Fibroblast of the conjunctiva (primary cell): ENCODE data around the gene ZNF85.
A peak's percentile ranks its signal among the peaks of the same experiment; 100 is the strongest.
"Not testable (repeated sequence)": the region's sequence is repeated elsewhere in the genome, so short reads cannot be mapped to it uniquely, and the experiment has no call there.

Experiments used
- DNase-seq: peaks from one replicate; pipeline ENCODE4 v3.0.0-alpha.2; 2010; ENCODE audit warnings: low read depth

ZNF85 gene

DNA sequence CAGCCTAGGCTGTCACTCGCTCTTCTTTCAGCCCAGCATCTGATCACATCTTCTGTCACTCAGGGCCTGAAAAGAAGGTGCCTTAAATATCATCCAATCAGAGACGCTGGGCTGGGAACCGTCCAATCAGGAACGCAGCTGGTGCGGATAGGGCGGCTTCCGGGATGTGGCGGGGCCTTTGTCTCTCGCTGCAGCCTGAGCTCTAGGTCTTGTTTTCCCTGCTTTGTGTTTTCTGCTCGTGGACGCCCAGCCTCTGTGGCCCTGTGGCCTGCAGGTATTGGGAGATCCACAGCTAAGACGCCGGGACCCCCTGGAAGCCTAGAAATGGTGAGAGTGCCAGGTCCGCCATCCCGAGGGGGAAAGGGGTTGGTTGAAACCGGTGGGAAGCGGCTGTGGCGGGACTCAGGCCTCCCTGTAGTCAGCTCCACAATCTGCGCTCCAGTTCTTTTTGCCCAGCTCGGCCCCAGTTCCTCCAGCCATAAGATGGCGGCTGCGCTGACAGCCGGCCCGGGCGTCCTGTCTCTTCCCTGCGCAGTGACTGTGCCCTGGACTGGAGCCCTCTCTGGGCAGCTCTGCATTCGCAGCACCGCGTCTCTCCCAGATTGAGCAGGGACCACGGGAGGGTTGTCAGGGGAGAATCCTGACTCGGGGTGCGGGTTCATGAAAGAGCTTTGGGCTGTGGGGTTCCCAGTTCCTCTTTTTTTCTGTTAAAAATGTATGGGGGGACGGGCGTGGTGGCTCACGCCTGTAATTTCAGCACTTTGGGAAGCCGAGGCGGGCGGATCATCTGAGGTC lies at the start of gene ZNF85:
Gene ZNF85, plus strand, starts transcription at position 175 of the 795 bp plus-strand sequence. Its CDS starts 150 bp downstream, at position 325.
- DNase-seq, result peak; percentile 83

GRCh38 chr19:20879501-20879900 lies 43.5 kb upstream of the ZNF85 start:
- no peak for DNase-seq

GRCh38 chr19:20912973-20913372 lies 10.1 kb upstream of the ZNF85 start:
- no peak for DNase-seq

- DNase-seq, result no peak
Observed at GRCh38 chr19:20925481-20925880, 2.4 kb downstream of the ZNF85 start.

- no peak for DNase-seq
Observed at GRCh38 chr19:20926796-20927195, 3.7 kb downstream of the ZNF85 start.

- DNase-seq, result no peak
Observed at GRCh38 chr19:20928371-20928770, 5.3 kb downstream of the ZNF85 start.

DNA sequence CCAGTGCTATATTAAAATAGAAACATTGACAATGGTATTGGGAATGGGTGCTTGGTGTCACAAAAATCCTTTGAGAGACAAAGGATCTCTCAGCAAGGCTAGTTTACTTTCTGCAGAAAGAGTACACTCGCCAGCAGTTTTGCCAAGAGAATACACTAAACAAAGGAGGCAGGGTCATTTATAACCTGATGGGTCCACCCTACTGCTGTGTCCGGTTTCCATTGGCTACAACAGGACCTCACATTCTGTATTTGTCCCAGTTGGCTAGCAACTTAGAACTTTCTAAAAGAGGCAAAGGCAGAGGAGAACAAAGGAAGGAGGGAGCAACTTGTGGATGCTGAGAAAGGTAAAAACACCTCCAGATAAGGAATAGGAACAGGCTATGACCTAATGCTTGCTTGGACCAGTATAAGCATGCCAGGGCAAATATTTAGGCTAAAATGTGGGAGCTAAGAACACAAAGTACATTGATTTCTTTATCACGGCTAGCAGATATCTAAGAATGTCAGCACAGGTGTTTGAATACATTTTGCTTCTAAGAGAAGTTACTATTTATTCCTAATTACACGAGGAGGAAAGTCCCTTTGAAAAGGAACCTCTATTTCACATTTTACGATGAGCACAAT lies 13.4 kb downstream of the ZNF85 start:
- not testable (repeated sequence) for DNase-seq

- DNase-seq, result not testable (repeated sequence)
Observed at GRCh38 chr19:20952561-20953095, 29.6 kb downstream of the ZNF85 start.

DNA sequence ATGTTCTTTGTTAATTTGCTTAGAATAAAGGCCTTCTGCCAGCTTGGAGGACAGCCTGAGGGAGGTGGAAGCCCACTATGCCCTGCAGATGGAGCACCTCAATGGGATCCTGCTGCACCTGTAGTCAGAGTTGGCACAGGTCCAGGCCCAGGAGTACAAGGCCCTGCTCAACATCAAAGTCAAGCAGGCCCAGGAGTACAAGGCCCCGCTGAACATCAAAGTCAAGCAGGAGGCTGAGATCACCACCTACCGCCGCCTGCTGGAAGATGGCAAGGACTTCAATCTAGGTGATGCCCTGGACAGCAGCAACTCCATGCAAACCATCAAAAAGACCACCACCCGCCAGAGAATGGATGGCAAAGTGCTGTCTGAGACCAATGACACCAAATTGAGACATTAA lies 41.7 kb downstream of the ZNF85 start:
- no peak for DNase-seq

- DNase-seq, result no peak
Observed at GRCh38 chr19:20968092-20968491, 45.0 kb downstream of the ZNF85 start.

GRCh38 chr19:20969498-20969897 lies 46.4 kb downstream of the ZNF85 start:
- DNase-seq, result no peak

GRCh38 chr19:20969898-20970297 lies 46.8 kb downstream of the ZNF85 start:
- DNase-seq, result no peak

DNA sequence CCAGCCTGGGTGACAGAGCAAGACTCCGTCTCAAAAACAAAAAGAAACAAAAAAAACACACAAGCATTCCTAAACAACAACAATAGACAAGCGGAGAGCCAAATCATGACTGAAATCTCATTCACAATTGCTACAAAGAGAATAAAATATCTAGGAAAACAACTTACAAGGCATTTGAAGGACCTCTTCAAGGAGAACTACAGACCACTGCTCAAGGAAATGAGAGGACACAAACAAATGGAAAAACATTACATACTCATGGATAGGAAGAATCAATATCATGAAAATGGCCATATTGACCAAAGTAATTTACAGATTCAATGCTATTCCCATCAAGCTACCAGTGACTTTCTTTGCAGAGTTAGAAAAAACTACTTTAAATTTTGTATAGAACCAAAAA lies 69.7 kb downstream of the ZNF85 start:
- not testable (repeated sequence) for DNase-seq

DNA sequence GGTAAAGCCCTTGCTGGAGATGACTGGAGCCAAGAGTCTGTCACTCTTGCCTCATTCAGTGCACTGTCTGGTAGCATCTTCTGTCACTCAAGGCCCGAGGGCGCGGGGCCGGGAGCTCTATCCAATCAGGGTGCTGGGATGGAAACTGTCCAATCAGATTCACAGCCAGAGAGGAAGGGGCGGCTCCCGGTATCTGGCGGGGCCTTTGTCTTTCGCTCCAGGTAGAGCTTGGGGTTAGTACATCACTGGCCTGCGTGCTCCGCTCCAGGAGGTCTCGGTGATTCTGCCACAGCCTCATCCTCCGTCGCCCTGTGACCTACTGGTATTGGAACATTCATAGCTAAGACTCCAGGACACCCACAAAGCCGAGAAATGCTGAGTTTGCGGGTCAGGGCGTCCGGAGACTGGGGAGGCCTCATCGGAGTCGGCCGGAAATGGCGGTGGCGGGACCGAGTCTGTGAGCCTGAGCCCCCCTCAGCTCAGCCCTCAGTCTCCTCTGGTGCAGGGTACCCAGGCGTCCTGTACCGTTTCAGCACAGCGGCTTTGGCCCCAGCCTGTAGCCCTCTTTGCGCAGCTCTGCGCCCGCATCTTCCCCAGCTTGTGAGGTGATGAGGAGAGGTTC lies 76.8 kb downstream of the ZNF85 start:
- DNase-seq, result peak; percentile 85
